GM19193 (cell line): Measurements from ENCODE around the gene AP3D1.

Source experiments
- POLR2A ChIP-seq: IDR thresholded peaks from 4 replicates; pipeline ENCODE4 v1.6.1; 2011; ENCODE audit not compliant: insufficient read depth, insufficient read length; ENCODE audit errors: extremely low read depth

AP3D1 gene

DNA sequence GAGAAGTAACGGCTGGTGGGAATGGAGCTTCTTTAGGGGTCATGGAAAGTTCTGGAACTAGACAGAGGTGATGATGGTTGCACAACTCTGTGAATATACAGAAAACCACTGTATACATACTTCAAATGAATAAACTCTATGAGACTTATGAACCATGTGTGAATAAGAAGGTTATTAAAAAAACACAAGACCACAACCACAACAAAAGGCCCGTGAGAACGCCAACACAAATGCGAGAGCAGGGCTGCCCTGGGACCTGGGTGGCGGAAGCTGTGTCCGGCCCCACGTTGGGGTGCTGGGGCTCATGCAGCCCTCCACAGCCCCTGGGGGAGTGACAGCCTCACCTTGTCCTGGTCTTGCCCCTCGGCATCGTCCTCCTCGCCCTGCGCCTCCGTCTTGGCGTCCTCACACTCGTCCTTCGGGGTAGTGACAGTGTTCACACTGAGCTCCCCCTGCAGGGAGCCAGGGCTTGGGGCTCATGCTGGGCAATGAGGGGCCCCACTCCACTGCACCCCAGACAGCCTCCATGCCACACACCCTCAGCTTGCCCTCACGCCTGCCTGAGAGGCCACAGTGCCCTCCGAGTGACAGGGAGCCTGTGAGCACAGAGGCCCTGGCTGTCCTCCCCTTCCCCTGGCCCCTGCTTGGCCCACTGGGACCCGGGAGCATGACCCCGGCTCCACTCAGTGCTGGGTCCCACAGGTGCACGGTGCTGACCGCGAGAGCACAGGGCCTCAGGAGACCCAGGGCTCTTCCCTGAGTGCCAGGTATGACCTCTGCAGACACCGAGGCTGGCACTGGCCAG lies 38.6 kb downstream of the AP3D1 start:
- no peak for TF ChIP-seq POLR2A

DNA sequence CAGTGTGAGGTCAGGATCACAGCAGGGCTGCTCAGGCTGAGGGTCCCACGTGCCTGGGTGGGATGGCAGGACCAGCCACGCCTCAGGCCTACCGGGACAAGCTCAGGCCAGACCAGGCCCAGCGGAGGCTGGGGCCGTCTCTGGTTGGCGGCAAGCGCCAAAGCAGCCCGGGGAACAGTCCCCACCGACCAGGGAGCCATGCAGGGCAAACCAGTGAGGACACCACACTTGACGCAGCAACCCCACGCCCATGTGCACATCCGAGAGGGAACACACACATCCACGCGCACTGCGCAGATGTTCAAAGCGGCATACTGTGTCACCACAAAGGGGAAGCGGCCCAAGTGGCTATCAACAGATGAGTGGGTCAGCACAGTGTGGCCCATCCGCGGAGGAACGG lies 39.5 kb downstream of the AP3D1 start:
- TF ChIP-seq POLR2A: no peak

DNA sequence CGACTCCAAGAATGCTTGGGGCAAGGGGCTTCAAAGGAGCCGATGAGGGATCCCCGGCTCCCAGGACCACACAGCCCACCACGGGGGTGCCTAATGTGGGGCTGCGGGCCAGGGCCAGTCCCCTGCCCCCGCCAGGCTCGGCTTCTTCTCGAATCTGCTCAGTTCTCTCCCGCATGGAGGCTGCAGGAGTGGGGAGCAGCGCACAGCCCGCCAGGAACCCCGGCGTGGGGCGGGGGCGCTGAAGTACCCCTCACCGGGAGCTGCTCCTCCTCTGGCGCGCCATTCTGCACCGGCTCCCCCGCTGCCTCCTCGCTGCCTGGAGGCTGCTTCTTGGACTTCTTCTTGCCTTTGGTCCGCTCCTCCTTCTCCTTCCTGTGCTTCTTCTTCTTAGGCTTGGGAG lies 39.9 kb downstream of the AP3D1 start:
- TF ChIP-seq POLR2A: no peak

DNA sequence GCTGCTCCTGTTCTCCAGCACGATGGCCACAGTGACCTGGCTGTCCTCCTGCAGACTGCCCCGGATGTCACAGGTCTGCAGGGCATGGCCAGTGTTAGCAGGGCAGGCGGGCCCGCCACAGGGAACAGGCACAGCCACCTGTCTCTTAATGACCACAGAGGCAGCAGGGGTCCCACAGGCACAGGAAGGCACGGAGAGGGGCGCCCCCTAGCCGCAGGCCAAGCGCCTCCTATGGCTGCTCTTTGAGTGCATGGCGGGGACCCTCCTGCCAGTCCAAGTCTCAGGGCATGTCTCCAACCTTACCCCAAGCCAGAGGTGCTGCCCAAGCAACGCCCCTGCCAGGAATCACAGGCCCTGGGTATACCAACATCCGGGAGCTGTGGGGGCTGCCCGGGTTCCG lies 40.5 kb downstream of the AP3D1 start:
- no peak for TF ChIP-seq POLR2A

DNA sequence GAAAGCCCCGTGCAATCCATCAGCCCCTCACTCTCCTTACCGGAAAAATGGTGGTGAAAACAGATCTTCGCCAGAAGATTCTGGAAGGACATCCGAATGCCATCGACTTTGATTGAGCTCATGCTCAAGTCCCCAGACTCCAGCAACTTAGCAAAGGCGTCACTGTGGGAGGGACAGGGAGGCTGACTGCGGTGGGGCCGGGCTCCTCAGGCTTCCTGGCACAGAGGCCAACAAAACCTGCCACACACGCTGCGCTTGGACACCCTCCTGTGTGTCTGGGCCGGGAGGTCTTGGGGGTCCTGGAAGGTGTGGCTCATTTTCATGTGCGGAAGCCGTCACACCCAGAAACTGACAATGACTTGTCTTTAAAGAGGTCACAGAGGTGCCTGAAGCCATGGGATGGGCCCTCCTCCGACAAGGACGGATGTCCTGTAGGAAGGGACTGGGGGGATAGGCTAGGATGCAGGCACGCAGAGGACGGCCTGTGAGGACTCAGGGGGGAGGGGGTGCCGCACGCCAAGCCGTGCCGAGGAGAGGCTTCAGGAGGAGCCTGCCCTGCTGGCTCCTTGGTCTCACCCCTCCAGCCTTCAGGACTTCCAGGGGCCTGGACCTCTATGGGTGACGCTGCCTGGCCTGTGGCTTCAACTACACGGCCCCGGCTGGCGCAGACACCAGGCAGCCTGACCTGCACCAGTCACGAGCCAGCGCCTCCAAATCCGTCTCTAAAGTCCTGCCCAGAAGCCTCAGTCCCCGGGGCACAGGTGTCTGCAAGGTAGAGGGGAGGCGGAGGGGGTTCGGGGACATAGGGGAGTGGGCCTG lies 42.1 kb downstream of the AP3D1 start:
- no peak for TF ChIP-seq POLR2A

DNA sequence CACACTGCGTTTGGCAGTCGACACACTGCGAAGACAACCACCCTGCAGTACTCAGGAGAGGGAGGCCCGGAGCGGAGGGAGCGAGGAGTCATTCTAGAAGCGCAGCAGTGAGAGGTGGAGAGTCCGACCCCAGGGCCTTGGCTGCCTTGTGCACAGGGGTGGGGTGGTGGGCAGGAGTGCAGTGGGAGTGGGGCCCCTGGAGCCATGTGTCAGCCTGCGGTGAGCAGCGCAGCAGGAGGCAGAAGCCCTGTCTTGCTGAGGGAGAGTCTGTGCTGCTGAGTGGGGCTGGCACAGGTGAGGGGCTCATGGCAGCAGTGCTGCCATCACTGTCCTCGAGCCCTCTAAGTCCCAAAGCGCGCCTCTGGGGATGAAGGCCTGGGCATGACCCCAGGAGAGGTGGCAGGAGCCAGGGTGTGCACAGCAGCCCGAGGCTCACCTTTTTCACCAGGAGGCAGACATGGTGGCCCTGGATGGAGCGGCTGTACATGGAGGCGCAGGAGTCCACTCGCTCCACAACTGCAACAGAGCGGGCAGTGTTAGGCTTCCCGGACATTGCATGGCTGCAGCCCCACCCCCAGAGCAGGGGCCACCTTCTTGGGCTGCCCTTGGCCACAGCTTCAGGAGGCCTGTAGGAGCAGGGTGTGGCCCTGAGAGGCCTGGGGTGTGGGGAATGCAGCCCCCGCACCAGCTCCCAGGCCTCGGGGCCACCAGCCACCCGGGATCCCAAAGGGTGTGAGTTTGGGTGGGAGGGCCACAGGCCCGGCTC lies 42.9 kb downstream of the AP3D1 start:
- TF ChIP-seq POLR2A: no peak

DNA sequence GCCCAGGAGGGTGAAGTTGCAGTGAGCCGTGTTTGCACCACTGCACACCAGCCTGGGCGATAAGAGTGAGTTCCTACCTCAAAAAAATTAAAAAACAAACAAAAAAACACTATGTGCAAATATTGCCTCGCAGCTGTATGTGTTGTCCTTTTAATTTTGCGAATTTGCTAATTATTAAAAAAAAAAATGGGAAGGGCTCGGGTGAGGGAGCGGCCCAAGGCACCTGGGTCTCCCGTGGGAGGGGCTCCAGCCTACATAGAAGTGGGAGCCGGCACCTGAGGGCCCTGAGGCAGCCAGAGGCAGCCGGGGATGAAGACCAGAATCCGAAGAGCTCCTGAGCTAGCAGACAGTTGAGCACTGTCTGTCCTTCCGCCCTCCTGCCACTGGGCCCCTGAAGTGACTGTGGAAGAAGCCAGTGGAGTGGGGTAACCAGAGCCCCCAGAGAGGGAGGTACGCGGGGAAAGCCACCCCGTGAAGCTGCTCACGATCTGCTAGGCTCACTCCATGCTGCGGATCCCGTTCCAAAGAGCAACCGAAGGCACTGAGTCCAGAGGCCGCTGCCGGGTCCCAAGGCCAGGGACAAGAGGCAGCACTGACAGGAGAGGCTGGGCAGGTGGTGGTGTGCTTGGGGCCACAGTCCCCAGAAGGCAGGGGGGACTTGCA lies 48.2 kb downstream of the AP3D1 start:
- no peak for TF ChIP-seq POLR2A

DNA sequence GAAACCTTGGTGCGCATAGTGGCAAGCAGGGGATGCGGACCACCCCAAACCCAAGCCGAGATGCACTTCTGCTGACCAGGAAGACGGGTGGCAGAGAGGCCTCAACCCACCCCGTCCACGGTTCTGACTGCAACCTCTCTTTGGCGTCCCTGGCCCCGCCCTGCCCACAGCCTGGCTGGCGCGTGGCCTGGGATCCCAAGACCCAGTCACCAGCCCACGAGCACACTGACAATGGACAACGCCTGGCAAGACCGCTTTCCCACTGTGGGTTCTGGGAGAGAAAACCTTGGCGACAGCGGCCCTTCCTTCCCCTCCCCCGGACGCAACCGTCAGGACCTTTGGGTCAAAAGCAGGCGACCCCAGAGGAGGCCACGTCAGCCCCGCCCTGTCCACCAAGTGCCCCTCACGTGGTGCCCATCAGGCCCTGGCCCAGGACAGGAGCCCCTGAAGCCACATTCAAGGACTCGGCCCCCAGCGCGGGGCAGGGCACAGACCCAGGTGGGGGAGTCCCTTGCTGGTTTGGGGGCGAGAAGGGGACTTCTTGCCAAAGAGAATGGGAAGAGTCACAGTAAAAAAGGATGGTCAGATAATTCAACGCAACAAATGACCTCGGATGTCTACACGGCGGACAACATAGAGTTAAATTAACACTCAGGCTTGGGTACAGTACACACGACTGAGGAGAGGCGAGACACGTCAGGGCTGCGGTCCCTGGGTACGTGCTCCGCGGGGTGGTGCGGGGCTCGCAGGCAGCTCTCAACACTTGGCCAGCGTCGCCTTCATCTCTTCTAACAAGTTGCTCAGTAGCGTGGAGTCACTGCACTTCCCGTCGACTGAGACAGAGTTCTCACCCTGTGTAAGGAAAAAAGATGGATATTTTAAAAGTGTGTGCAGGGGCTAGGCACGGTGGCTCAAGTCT lies 49.7 kb downstream of the AP3D1 start:
- TF ChIP-seq POLR2A: no peak

DNA sequence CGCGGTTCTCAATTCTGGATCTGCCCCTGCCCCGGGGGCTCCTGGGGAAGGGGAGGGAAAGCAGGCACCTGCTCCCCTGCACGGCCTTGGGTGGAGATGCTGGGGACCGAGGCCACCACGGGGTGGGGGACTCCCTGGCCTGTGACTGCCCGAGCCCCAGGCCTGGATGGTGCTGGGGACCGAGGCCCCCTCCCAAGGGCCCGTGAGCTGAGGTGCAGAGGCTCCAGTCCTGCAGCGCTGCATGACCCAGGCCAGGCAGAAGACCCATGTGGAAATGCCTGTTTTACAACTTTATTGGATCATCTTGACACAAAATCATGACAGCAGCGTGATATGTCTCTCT lies 50.7 kb downstream of the AP3D1 start:
- no peak for TF ChIP-seq POLR2A

DNA sequence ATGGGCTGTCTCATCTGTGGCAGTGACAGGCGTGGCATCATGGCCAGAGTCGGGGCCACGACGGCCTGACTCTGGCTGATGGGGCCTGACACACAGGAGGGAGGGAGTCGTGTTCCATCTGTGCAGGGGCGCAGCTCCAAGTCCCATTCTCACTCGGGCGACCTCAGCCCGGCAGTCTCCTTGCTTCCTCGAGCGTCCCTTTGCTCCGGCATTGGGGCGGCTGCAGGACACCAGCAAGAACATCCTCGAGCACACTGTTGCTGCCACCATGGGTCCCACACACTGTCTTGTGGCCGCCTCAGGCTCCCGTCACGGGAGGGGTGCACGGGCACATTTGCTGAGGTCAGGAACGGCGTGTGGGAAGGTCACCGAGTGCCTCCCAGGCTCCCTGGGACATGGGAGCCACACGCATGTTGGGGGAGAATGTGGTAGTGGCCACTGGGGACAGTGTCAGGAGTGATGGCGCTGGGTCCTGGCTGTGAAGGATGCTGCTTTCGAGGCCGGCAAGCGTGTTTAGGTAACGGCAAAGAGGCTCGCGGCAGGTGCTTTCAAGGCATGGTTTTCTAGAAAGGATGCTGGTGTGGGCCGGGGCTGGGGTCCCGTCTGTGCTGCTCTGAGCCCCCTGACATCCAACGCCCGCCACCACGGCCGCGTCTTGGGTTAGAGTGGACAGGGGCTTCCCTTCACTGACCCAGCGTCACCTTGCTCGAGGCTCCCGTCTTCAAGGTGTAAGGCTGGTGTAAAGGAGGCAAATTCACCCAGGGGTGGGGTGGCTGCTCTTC lies 51.2 kb downstream of the AP3D1 start:
- TF ChIP-seq POLR2A: no peak

DNA sequence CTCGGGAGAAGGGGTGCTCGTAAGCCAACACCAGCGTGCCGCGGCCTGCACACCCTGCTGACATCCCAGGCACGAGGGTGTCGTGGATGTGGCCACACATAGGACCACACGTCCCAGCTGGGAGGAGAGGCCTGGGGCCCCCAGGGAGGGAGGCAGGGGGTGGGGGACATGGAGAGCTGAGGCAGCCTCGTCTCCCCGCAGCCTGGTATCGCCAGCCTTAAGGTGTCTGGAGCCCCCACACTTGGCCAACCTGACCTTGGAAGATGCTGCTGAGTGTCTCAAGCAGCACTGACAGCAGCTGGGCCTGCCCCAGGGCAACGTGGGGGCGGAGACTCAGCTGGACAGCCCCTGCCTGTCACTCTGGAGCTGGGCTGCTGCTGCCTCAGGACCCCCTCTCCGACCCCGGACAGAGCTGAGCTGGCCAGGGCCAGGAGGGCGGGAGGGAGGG lies 52.3 kb downstream of the AP3D1 start:
- TF ChIP-seq POLR2A: no peak

DNA sequence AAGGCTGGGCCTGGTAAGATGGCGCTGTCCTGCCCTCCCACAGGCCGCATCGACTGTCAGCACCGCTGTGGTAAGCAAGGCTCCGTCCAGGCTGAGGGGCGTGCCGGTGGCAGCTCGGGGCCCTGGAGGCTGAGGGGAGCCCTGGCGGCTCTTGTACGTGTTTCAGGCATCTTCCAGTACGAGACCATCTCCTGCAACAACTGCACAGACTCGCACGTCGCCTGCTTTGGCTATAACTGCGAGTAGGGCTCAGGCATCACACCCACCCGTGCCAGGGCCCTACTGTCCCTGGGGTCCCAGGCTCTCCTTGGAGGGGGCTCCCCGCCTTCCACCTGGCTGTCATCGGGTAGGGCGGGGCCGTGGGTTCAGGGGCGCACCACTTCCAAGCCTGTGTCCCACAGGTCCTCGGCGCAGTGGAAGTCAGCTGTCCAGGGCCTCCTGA lies 53.5 kb downstream of the AP3D1 start:
- TF ChIP-seq POLR2A: no peak

DNA sequence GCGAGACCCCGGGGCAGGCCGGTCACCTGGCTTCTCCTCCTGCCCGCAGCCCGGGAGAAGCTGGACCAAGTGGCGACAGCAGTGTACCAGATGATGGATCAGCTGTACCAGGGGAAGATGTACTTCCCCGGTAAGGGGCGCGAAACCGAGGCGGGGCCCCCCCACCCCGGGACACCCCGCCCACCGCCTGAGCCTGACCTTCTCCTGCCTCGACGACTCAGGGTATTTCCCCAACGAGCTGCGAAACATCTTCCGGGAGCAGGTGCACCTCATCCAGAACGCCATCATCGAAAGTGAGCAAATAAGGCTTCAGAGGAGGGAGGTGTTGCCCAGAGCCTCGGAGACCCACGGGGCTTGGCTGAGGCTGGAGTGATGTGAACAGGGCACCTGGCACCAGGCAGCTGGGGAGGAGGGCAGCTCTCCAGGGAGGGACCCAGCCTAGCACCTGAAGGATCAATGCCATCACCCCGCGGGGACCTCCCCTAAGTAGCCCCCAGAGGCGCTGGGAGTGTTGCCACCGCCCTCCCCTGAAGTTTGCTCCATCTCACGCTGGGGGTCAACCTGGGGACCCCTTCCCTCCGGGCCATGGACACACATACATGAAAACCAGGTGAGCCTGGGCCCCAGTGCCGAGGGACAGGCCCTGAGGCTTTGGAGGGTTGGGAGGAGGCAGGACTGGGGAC lies 54.0 kb downstream of the AP3D1 start:
- no peak for TF ChIP-seq POLR2A
